IMR-90 (cell line): ENCODE measurements around the gene UNC13A. TPM values are rescaled to one million over a fixed set of nuclear protein-coding genes. Genes with fewer than 3 reads are reported as not detected.

ENCODE experiments used
- ATAC-seq: fragments of 200-7000 bp; cut with Tn5 transposase; 2 replicates; pipeline ENCODE4 v1.9.1; 2020; ENCODE audit warnings: low read depth, mild to moderate bottlenecking, moderate library complexity
- BruUV-seq: library from RNA; stranded (reverse); fragments of 400-500 nt; replicated peaks from 2 replicates; lab custom pipeline; 2021; lab: Mats Ljungman, UMichigan
- CTCF ChIA-PET: fragments of 300-600 bp; formaldehyde crosslinking; extraction: SDS; loops from one replicate; lab custom pipeline; 2021; ENCODE audit warnings: antibody characterized with exemption; lab: Yijun Ruan, JAX
- POLR2A ChIA-PET: fragments of 300-600 bp; sonication (Branson Sonifier 250); formaldehyde crosslinking; loops from one replicate; lab custom pipeline; 2022; ENCODE audit warnings: antibody characterized with exemption; ENCODE audit not compliant: unreplicated experiment; lab: Charles Lee
- DNase-seq: peaks from one replicate; pipeline ENCODE4 v3.0.0; 2013
- H2AFZ ChIP-seq: replicated peaks from 2 replicates; pipeline ENCODE3; 2013; ENCODE audit warnings: low read length, mild to moderate bottlenecking; ENCODE audit not compliant: poor library complexity
- H2AK5ac ChIP-seq: 2 replicates; pipeline ENCODE4 v1.6.1; 2013; ENCODE audit warnings: low read depth, low read length, inconsistent platforms
- H2AK9ac ChIP-seq: replicated peaks from 2 replicates; pipeline ENCODE3; 2013; ENCODE audit warnings: mild to moderate bottlenecking, low read depth, low read length, moderate library complexity; ENCODE audit not compliant: poor library complexity
- H2BK120ac ChIP-seq: 2 replicates; pipeline ENCODE4 v1.6.1; 2013; ENCODE audit warnings: low read depth, low read length, inconsistent platforms
- H2BK15ac ChIP-seq: 3 replicates; pipeline ENCODE4 v1.6.1; 2013; ENCODE audit warnings: low read depth, low read length, inconsistent platforms
- H2BK20ac ChIP-seq: 2 replicates; pipeline ENCODE4 v1.6.1; 2013; ENCODE audit warnings: low read depth, mild to moderate bottlenecking, inconsistent platforms, low read length, moderate library complexity
- H2BK5ac ChIP-seq: 2 replicates; pipeline ENCODE4 v1.6.1; 2013; ENCODE audit warnings: mild to moderate bottlenecking, low read depth, low read length, inconsistent platforms; ENCODE audit not compliant: poor library complexity, severe bottlenecking
- H3K14ac ChIP-seq: replicated peaks from 2 replicates; pipeline ENCODE4 v1.6.1; 2013; ENCODE audit warnings: low read depth, low read length, inconsistent platforms
- H3K18ac ChIP-seq: 2 replicates; pipeline ENCODE4 v1.6.1; 2013; ENCODE audit warnings: low read depth, low read length, control low read depth
- H3K23ac ChIP-seq: 2 replicates; pipeline ENCODE4 v1.6.1; 2013; ENCODE audit warnings: low read depth, low read length, inconsistent platforms
- H3K27ac ChIP-seq: 2 replicates; pipeline ENCODE4 v1.5.1; 2013; ENCODE audit warnings: mild to moderate bottlenecking, control low read depth, low read length; ENCODE audit not compliant: insufficient read depth
- H3K27me3 ChIP-seq: 2 replicates; pipeline ENCODE4 v1.6.1; 2013; ENCODE audit warnings: low read length; ENCODE audit not compliant: control insufficient read depth, insufficient read depth
- H3K36me3 ChIP-seq: 2 replicates; pipeline ENCODE4 v1.6.1; 2013; ENCODE audit warnings: low read length, mixed read lengths; ENCODE audit not compliant: control insufficient read depth, insufficient read depth
- H3K4ac ChIP-seq: 2 replicates; pipeline ENCODE4 v1.6.1; 2013; ENCODE audit warnings: low read depth, low read length, inconsistent platforms
- H3K4me1 ChIP-seq: 2 replicates; pipeline ENCODE4 v1.6.1; 2013; ENCODE audit warnings: low read length, mixed read lengths; ENCODE audit not compliant: control insufficient read depth, insufficient read depth
- H3K4me2 ChIP-seq: 2 replicates; pipeline ENCODE4 v1.6.1; 2013; ENCODE audit warnings: low read depth, mild to moderate bottlenecking, control low read depth, low read length, moderate library complexity
- H3K4me3 ChIP-seq: 2 replicates; pipeline ENCODE4 v1.5.1; 2013; ENCODE audit warnings: low read depth, mild to moderate bottlenecking, control low read depth, low read length, moderate library complexity; ENCODE audit not compliant: insufficient read depth
- H3K56ac ChIP-seq: 2 replicates; pipeline ENCODE4 v1.6.1; 2013; ENCODE audit warnings: low read length, inconsistent platforms; ENCODE audit not compliant: insufficient read depth; ENCODE audit errors: extremely low read depth
- H3K79me1 ChIP-seq, 2 experiments: 2 replicates each; pipeline ENCODE4 v1.6.1; 2013; ENCODE audit warnings: low read length in 2 of 2, inconsistent platforms in 1 of 2, low read depth in 1 of 2
- H3K9ac ChIP-seq: 2 replicates; pipeline ENCODE4 v1.6.1; 2013; ENCODE audit warnings: low read depth, low read length, control low read depth
- H3K9me1 ChIP-seq: 2 replicates; pipeline ENCODE4 v1.6.1; 2013; ENCODE audit warnings: low read length, inconsistent platforms; ENCODE audit not compliant: insufficient read depth
- H3K9me3 ChIP-seq: 2 replicates; pipeline ENCODE4 v1.6.1; 2013; ENCODE audit warnings: low read length; ENCODE audit not compliant: control insufficient read depth, insufficient read depth
- H4K20me1 ChIP-seq: 2 replicates; pipeline ENCODE4 v1.6.1; 2013; ENCODE audit warnings: low read length, inconsistent platforms; ENCODE audit not compliant: insufficient read depth
- H4K5ac ChIP-seq: 2 replicates; pipeline ENCODE4 v1.6.1; 2013; ENCODE audit warnings: mild to moderate bottlenecking, low read depth, low read length, control low read depth
- H4K8ac ChIP-seq, 2 experiments: 2 replicates each; pipeline ENCODE4 v1.6.1; 2013; ENCODE audit warnings: low read depth in 2 of 2, low read length in 2 of 2, control low read depth in 1 of 2, inconsistent platforms in 1 of 2
- H4K91ac ChIP-seq: 2 replicates; pipeline ENCODE4 v1.6.1; 2013; ENCODE audit warnings: low read depth, low read length, inconsistent platforms; ENCODE audit not compliant: insufficient read depth
- BHLHE40 ChIP-seq: fragments of 150-350 bp; IDR thresholded peaks from 2 replicates; pipeline ENCODE4 v1.6.1; 2016; ENCODE audit warnings: mild to moderate bottlenecking, low read depth, low read length
- CEBPB ChIP-seq: IDR thresholded peaks from 2 replicates; pipeline ENCODE4 v1.6.1; 2012; ENCODE audit warnings: low read depth, low read length, improper control_type of control experiment
- CHD1 ChIP-seq: IDR thresholded peaks from 2 replicates; pipeline ENCODE4 v1.6.1; 2012; ENCODE audit warnings: low read depth, low read length, improper control_type of control experiment
- CTCF ChIP-seq: conservative IDR thresholded peaks from 2 replicates; pipeline ENCODE4 v1.5.1; 2012; ENCODE audit warnings: mild to moderate bottlenecking, low read depth, low read length, improper control_type of control experiment
- ELK1 ChIP-seq: fragments of 150-350 bp; IDR thresholded peaks from 2 replicates; pipeline ENCODE4 v1.6.1; 2016; ENCODE audit warnings: low read depth, mild to moderate bottlenecking, low read length, moderate library complexity, borderline replicate concordance
- FOS ChIP-seq: fragments of 150-350 bp; IDR thresholded peaks from 2 replicates; pipeline ENCODE4 v1.6.1; 2016; ENCODE audit warnings: low read depth, low read length
- MAFK ChIP-seq: IDR thresholded peaks from 2 replicates; pipeline ENCODE4 v1.6.1; 2012; ENCODE audit warnings: low read depth, low read length, improper control_type of control experiment
- MAZ ChIP-seq: IDR thresholded peaks from 2 replicates; pipeline ENCODE4 v1.6.1; 2012; ENCODE audit warnings: low read depth, mild to moderate bottlenecking, low read length, improper control_type of control experiment, moderate library complexity, borderline replicate concordance
- MXI1 ChIP-seq: IDR thresholded peaks from 2 replicates; pipeline ENCODE4 v1.6.1; 2012; ENCODE audit warnings: low read depth, mild to moderate bottlenecking, low read length, moderate library complexity, borderline replicate concordance
- NFE2L2 ChIP-seq: fragments of 150-350 bp; IDR thresholded peaks from 2 replicates; pipeline ENCODE4 v1.6.1; 2016; ENCODE audit warnings: low read depth, mild to moderate bottlenecking, low read length
- POLR2A ChIP-seq: IDR thresholded peaks from 2 replicates; pipeline ENCODE4 v1.6.1; 2012; ENCODE audit warnings: mild to moderate bottlenecking, low read depth, low read length
- RAD21 ChIP-seq: IDR thresholded peaks from 2 replicates; pipeline ENCODE4 v1.6.1; 2012; ENCODE audit warnings: low read length, improper control_type of control experiment
- RCOR1 ChIP-seq: IDR thresholded peaks from 2 replicates; pipeline ENCODE4 v1.6.1; 2012; ENCODE audit warnings: mild to moderate bottlenecking, low read length, improper control_type of control experiment; ENCODE audit not compliant: insufficient replicate concordance
- RFX5 ChIP-seq: IDR thresholded peaks from 2 replicates; pipeline ENCODE4 v1.8.0; 2012; ENCODE audit warnings: low read depth, mild to moderate bottlenecking, low read length, moderate library complexity
- SMC3 ChIP-seq: fragments of 150-350 bp; IDR thresholded peaks from 2 replicates; pipeline ENCODE4 v1.6.1; 2016; ENCODE audit warnings: low read depth, mild to moderate bottlenecking, antibody characterized with exemption, low read length, moderate library complexity
- WGBS, 2 experiments: methylation state at CpG; one replicate each; pipeline versions ENCODE4 v1.1.5 to v1.1.7; 2013; ENCODE audit warnings: missing lambda C conversion rate in 2 of 2; ENCODE audit not compliant: insufficient read length in 1 of 2; ENCODE audit errors: extremely low coverage in 2 of 2; 5-methylcytosine and 5-hydroxymethylcytosine counted together
- dilution Hi-C: fragments of 300-500 bp; cut with HindIII; formaldehyde crosslinking; loops from one replicate; pipeline ENCODE4 v1.14.3; 2018; ENCODE audit warnings: low sequenced_read_pairs; ENCODE audit not compliant: unreplicated experiment
- in situ Hi-C: fragments of 300-500 bp; cut with MboI; formaldehyde crosslinking; loops from 3 replicates; pipeline ENCODE4 v1.14.3; 2019; ENCODE audit warnings: low sequenced_read_pairs, inconsistent platforms, mixed read lengths
- intact Hi-C: fragments of 100-400 bp; cut with micrococcal nuclease; formaldehyde crosslinking; loops from 2 replicates; pipeline ENCODE4 v1.10.0; 2022
- polyA plus RNA-seq, 3 experiments: library from polyadenylated mRNA; depleted of rRNA; stranded (reverse); fragments of >200 nt; gene quantifications; 2 replicates each; pipeline ENCODE4 v1.2.3, GENCODE V29; 2012; ENCODE audit warnings: low replicate concordance in 1 of 3
- total RNA-seq: library from RNA; depleted of rRNA; stranded (reverse); fragments of >200 nt; gene quantifications from 2 replicates; pipeline ENCODE4 v1.2.3, GENCODE V29; 2012
- TF ChIP-seq, protein P1 (sequence below): fragments of 150-350 bp; IDR thresholded peaks from 2 replicates; pipeline ENCODE4 v1.6.1; 2017; ENCODE audit warnings: mild to moderate bottlenecking, antibody characterized with exemption, low read length, low read depth

Gene UNC13A
- total and polyA plus RNA-seq, 2 of the 4 experiments (the other 2 are of a cell fraction): 0.18 to 0.22 TPM

DNA sequence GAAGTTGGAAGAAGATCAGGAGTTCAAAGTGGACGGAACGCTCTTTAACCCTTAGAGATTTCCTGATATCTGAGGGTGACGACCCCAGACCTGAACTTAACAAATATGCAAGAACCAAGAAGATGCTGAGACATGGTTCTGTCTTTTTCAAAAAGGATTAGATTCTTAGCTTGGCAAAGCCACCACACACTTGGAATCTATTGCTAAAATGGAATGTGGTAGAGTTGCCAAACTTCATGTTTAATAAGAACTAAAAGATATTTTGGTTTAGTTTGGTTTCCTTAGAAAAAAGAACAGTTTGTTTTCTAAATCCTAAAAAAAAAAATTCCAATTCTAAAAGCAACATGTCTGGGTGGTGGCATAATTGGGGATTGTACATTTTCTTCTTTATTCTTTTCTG is 29.5 kb downstream of the UNC13A start:
- no TSS peak for BruUV-seq

More for the DNA sequence above, 29.5 kb downstream of the UNC13A start:
- no peak for TF ChIP-seq MXI1
- no peak for TF ChIP-seq ELK1
- no peak for TF ChIP-seq RCOR1
- TF ChIP-seq BHLHE40: no peak
- no peak for TF ChIP-seq MAZ
- no peak for TF ChIP-seq CTCF
- TF ChIP-seq RFX5: no peak
- TF ChIP-seq SMC3: no peak
- no peak for TF ChIP-seq CEBPB
- TF ChIP-seq POLR2A: no peak
- no peak for TF ChIP-seq NFE2L2
- TF ChIP-seq FOS: no peak
- TF ChIP-seq RAD21: no peak
- TF ChIP-seq, protein P1, sequence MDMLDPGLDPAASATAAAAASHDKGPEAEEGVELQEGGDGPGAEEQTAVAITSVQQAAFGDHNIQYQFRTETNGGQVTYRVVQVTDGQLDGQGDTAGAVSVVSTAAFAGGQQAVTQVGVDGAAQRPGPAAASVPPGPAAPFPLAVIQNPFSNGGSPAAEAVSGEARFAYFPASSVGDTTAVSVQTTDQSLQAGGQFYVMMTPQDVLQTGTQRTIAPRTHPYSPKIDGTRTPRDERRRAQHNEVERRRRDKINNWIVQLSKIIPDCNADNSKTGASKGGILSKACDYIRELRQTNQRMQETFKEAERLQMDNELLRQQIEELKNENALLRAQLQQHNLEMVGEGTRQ: no peak
- no peak for TF ChIP-seq MAFK
- TF ChIP-seq CHD1: no peak
- H2BK120ac ChIP-seq: no peak overlapping the region
- H2AK9ac ChIP-seq: no peak overlapping the region
- H3K14ac ChIP-seq: no peak overlapping the region
- no peaks in the 10 kb centered on the region for H4K20me1 ChIP-seq
- no peak overlapping the region for H2BK15ac ChIP-seq
- no peak overlapping the region for H2AFZ ChIP-seq
- no peak overlapping the region for H2AK5ac ChIP-seq
- H3K18ac ChIP-seq: no peak overlapping the region
- H3K9me1 ChIP-seq: no peaks in the 10 kb centered on the region
- H3K27ac ChIP-seq: no peak overlapping the region
- no peak for ATAC-seq
- H3K4me1 ChIP-seq: no peaks in the 10 kb centered on the region
- no peak overlapping the region for H3K4me2 ChIP-seq
- in situ Hi-C loops: no loop called here
- no peak for DNase-seq
- H3K4me3 ChIP-seq: no peak overlapping the region
- CTCF ChIA-PET: no interaction called here
- H3K4ac ChIP-seq: no peak overlapping the region
- no CpG with 5 or more reads among the region's 3 CpGs for WGBS, 2 experiments
- no peak overlapping the region for H4K5ac ChIP-seq
- H3K27me3 ChIP-seq: peaks cover 2% of the 10 kb centered on the region; the same call in 1 of the 2 replicates
- H3K9me3 ChIP-seq: peaks cover 2% of the 10 kb centered on the region; the same call in 1 of the 2 replicates
- H3K23ac ChIP-seq: no peak overlapping the region
- dilution Hi-C loops: no loop called here
- no peaks in the 10 kb centered on the region for H3K79me1 ChIP-seq
- POLR2A ChIA-PET: no interaction called here
- intact Hi-C loops: no loop called here
- H4K8ac ChIP-seq: no peak overlapping the region
- no peaks in the 10 kb centered on the region for H3K36me3 ChIP-seq
- H3K56ac ChIP-seq: no peak overlapping the region
- H3K9ac ChIP-seq: no peak overlapping the region
- H2BK5ac ChIP-seq: no peak overlapping the region
- no peak overlapping the region for H2BK20ac ChIP-seq
- no peak overlapping the region for H4K91ac ChIP-seq
